H9 (cell line): Measurements from ENCODE around the gene FABP3. TPM values are rescaled to one million over a fixed set of nuclear protein-coding genes. Genes with fewer than 3 reads are reported as not detected.

Experiments
- DNase-seq: peaks from one replicate; pipeline ENCODE4 v3.0.0-alpha.2; 2017
- H2AFZ ChIP-seq: one replicate; pipeline ENCODE4 v1.6.1; 2013; ENCODE audit warnings: mild to moderate bottlenecking, low read length, control low read depth, moderate library complexity
- H2AK5ac ChIP-seq: 2 replicates; pipeline ENCODE4 v1.6.1; 2013; ENCODE audit warnings: low read length, control low read depth, mixed read lengths; ENCODE audit not compliant: insufficient read length
- H2BK120ac ChIP-seq: one replicate; pipeline ENCODE4 v1.6.1; 2013; ENCODE audit warnings: low read depth, mild to moderate bottlenecking, low read length, control low read depth, inconsistent platforms; ENCODE audit not compliant: poor library complexity, severe bottlenecking
- H2BK12ac ChIP-seq: 2 replicates; pipeline ENCODE4 v1.6.1; 2013; ENCODE audit warnings: low read length, control low read depth, mixed read lengths, low read depth; ENCODE audit not compliant: insufficient read length
- H2BK15ac ChIP-seq: 2 replicates; pipeline ENCODE4 v1.6.1; 2013; ENCODE audit warnings: low read depth, low read length, control low read depth
- H2BK20ac ChIP-seq: one replicate; pipeline ENCODE4 v1.6.1; 2013; ENCODE audit warnings: low read depth, mild to moderate bottlenecking, low read length, control low read depth, inconsistent platforms; ENCODE audit not compliant: poor library complexity, severe bottlenecking
- H2BK5ac ChIP-seq: 2 replicates; pipeline ENCODE4 v1.6.1; 2013; ENCODE audit warnings: low read length, control low read depth, mixed read lengths; ENCODE audit not compliant: insufficient read length
- H3K14ac ChIP-seq: 2 replicates; pipeline ENCODE4 v1.6.1; 2013; ENCODE audit warnings: low read length, control low read depth; ENCODE audit not compliant: insufficient read depth
- H3K18ac ChIP-seq: 2 replicates; pipeline ENCODE4 v1.6.1; 2013; ENCODE audit warnings: low read depth, mild to moderate bottlenecking, mixed read lengths, low read length, control low read depth; ENCODE audit not compliant: insufficient read length
- H3K23ac ChIP-seq: 2 replicates; pipeline ENCODE4 v1.6.1; 2013; ENCODE audit warnings: low read length, control low read depth, mixed read lengths, low read depth; ENCODE audit not compliant: insufficient read length
- H3K23me2 ChIP-seq: 2 replicates; pipeline ENCODE4 v1.6.1; 2013; ENCODE audit warnings: low read depth, mild to moderate bottlenecking, mixed read lengths, low read length, control low read depth; ENCODE audit not compliant: insufficient read length, poor library complexity, severe bottlenecking
- H3K27ac ChIP-seq: 2 replicates; pipeline ENCODE4 v1.5.1; 2013; ENCODE audit warnings: low read length, control low read depth, mixed read lengths, low read depth; ENCODE audit not compliant: insufficient read length
- H3K27me3 ChIP-seq: 2 replicates; pipeline ENCODE4 v1.6.1; 2013; ENCODE audit warnings: low read length, control low read depth, inconsistent platforms; ENCODE audit not compliant: insufficient read depth
- H3K4ac ChIP-seq: 2 replicates; pipeline ENCODE4 v1.6.1; 2013; ENCODE audit warnings: low read depth, mild to moderate bottlenecking, control low read depth, inconsistent platforms, low read length, moderate library complexity
- H3K4me1 ChIP-seq: 2 replicates; pipeline ENCODE4 v1.6.1; 2013; ENCODE audit warnings: low read length, control low read depth, inconsistent platforms; ENCODE audit not compliant: insufficient read depth
- H3K4me2 ChIP-seq: 2 replicates; pipeline ENCODE4 v1.6.1; 2013; ENCODE audit warnings: low read length, control low read depth, mixed read lengths; ENCODE audit not compliant: insufficient read length, insufficient read depth
- H3K56ac ChIP-seq: 2 replicates; pipeline ENCODE4 v1.6.1; 2013; ENCODE audit warnings: low read depth, mild to moderate bottlenecking, mixed read lengths, low read length, control low read depth; ENCODE audit not compliant: insufficient read length
- H3K79me1 ChIP-seq: 2 replicates; pipeline ENCODE4 v1.6.1; 2013; ENCODE audit warnings: low read depth, mild to moderate bottlenecking, moderate library complexity, low read length, control low read depth, inconsistent platforms; ENCODE audit not compliant: insufficient read depth, poor library complexity, severe bottlenecking
- H3K79me2 ChIP-seq: 2 replicates; pipeline ENCODE4 v1.6.1; 2013; ENCODE audit warnings: low read length, control low read depth, inconsistent platforms; ENCODE audit not compliant: insufficient read depth
- H3K9ac ChIP-seq: 2 replicates; pipeline ENCODE4 v1.6.1; 2013; ENCODE audit warnings: low read length, control low read depth, mixed read lengths; ENCODE audit not compliant: insufficient read length; ENCODE audit errors: extremely low read depth
- H3K9me3 ChIP-seq: one replicate; pipeline ENCODE4 v1.6.1; 2013; ENCODE audit warnings: low read depth, low read length, inconsistent platforms; ENCODE audit not compliant: control insufficient read depth
- H3T11ph ChIP-seq: one replicate; pipeline ENCODE4 v1.6.1; 2013; ENCODE audit warnings: mild to moderate bottlenecking, low read length, control low read depth, inconsistent platforms
- H4K20me1 ChIP-seq: one replicate; pipeline ENCODE4 v1.6.1; 2013; ENCODE audit not compliant: control insufficient read depth, insufficient read length, insufficient read depth
- H4K5ac ChIP-seq: 2 replicates; pipeline ENCODE4 v1.6.1; 2013; ENCODE audit warnings: low read depth, mild to moderate bottlenecking, mixed read lengths, low read length, control low read depth; ENCODE audit not compliant: insufficient read length
- H4K8ac ChIP-seq: replicated peaks from 2 replicates; pipeline ENCODE4 v1.6.1; 2013; ENCODE audit warnings: low read length, control low read depth, mixed read lengths, low read depth; ENCODE audit not compliant: insufficient read length
- H4K91ac ChIP-seq: 2 replicates; pipeline ENCODE4 v1.6.1; 2013; ENCODE audit warnings: low read depth, mild to moderate bottlenecking, moderate library complexity, mixed read lengths, low read length, control low read depth; ENCODE audit not compliant: insufficient read length
- H3K27ac Mint-ChIP-seq, 3 experiments: 2 replicates in 2 of 3; 3 replicates in 1 of 3; pipeline ENCODE4 v1.8.0; 2020 to 2021; ENCODE audit warnings: mixed read lengths in 3 of 3, mild to moderate bottlenecking in 1 of 3, moderate library complexity in 1 of 3
- H3K27me3 Mint-ChIP-seq: 2 replicates; pipeline ENCODE4 v1.8.0; 2021; ENCODE audit warnings: low read depth, mild to moderate bottlenecking, moderate library complexity, mixed read lengths
- H3K36me3 Mint-ChIP-seq, 3 experiments: 2 replicates in 2 of 3; 3 replicates in 1 of 3; pipeline ENCODE4 v1.8.0; 2020 to 2021; ENCODE audit warnings: low read depth in 3 of 3, mixed read lengths in 3 of 3; ENCODE audit not compliant: insufficient read depth in 1 of 3
- H3K4me1 Mint-ChIP-seq, 2 experiments: 2 replicates each; pipeline ENCODE4 v1.8.0; 2020; ENCODE audit warnings: mixed read lengths in 2 of 2
- H3K4me3 Mint-ChIP-seq, 2 experiments: 2 replicates in 1 of 2; 3 replicates in 1 of 2; pipeline ENCODE4 v1.8.0; 2020 to 2021; ENCODE audit warnings: mild to moderate bottlenecking in 2 of 2, mixed read lengths in 2 of 2, moderate library complexity in 1 of 2
- H3K9me3 Mint-ChIP-seq, 2 experiments: 2 replicates in 1 of 2; 3 replicates in 1 of 2; pipeline ENCODE4 v1.8.0; 2020; ENCODE audit warnings: mild to moderate bottlenecking in 2 of 2, mixed read lengths in 2 of 2, moderate library complexity in 1 of 2
- WGBS: extraction: QIAGEN DNeasy Blood & Tissue Kit; methylation state at CpG from one replicate; pipeline ENCODE4 v1.1.7; 2013; ENCODE audit warnings: missing lambda C conversion rate, low lambda C conversion rate, mixed read lengths; ENCODE audit not compliant: insufficient read length; ENCODE audit errors: extremely low coverage; 5-methylcytosine and 5-hydroxymethylcytosine counted together
- total RNA-seq: library from RNA; stranded (reverse); gene quantifications from 2 replicates; pipeline ENCODE4 v1.2.1, GENCODE V29; 2021
- TF ChIP-seq, protein P1 (sequence below): fragments of 200-600 bp; sonication (generic); conservative IDR thresholded peaks from 3 replicates; pipeline ENCODE4 v1.8.0; 2021; ENCODE audit warnings: antibody characterized with exemption, mild to moderate bottlenecking

FABP3 gene
- total RNA-seq, 1 experiment from 2014 or later = 9.0 TPM

DNA sequence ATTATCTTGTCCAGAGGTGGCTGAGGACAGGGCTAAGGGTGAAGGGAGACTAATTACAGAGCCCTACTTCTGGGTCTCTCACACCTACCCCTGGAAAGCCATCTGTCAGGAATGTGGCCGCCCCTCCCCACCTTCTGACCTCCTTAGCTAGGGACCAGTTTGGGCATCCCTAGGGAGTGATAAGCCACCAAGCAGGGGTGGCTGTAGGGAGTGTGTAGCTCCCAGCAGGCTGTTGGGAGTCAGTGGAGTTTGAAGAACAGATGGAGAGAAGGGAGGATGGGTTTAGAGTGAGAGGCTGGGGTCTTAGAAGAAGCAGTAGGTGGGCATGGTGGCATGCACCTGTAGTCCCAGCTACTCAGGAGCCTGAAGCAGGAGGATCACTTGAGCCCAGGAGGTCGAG is 39.3 kb upstream of the FABP3 start:
- Histone ChIP-seq H4K5ac (no peak overlapping the region), H4K20me1 (no peaks in the 10 kb centered on the region), H2AFZ (no peak overlapping the region), H2AK5ac (no peak overlapping the region), H2BK120ac (no peak overlapping the region), H3K14ac (no peak overlapping the region), H3K9ac (no peak overlapping the region), H3K4ac (no peak overlapping the region), H3K79me2 (no peaks in the 10 kb centered on the region), H4K91ac (no peak overlapping the region), H4K8ac (no peak overlapping the region), H2BK15ac (no peak overlapping the region), H3K18ac (no peak overlapping the region), H2BK12ac (no peak overlapping the region), H2BK5ac (no peak overlapping the region), H3K27ac (no peak overlapping the region), H3T11ph (no peak overlapping the region), H3K9me3 (no peaks in the 10 kb centered on the region), H3K23me2 (peaks cover 16% of the 10 kb centered on the region), H2BK20ac (no peak overlapping the region), H3K56ac (no peak overlapping the region), H3K23ac (no peak overlapping the region), H3K4me2 (peak overlapping the region; percentile 62), H3K27me3 (no peaks in the 10 kb centered on the region), H3K4me1 (peaks cover 3% of the 10 kb centered on the region; the same call in 1 of the 2 replicates), H3K79me1 (no peaks in the 10 kb centered on the region)
- WGBS = no CpG with 5 or more reads among the region's 2 CpGs
- peaks cover 31 to 32% of the 10 kb centered on the region in 2 experiments for H3K4me1 Mint-ChIP-seq
- H3K9me3 Mint-ChIP-seq = no peaks in the 10 kb centered on the region
- peak overlapping the region; percentile 65 to 79 for H3K4me3 Mint-ChIP-seq
- H3K36me3 Mint-ChIP-seq = peaks cover 0 to 10% (median 7%) of the 10 kb centered on the region in 3 experiments; a peak in 5 of 7 replicates
- TF ChIP-seq, protein P1, sequence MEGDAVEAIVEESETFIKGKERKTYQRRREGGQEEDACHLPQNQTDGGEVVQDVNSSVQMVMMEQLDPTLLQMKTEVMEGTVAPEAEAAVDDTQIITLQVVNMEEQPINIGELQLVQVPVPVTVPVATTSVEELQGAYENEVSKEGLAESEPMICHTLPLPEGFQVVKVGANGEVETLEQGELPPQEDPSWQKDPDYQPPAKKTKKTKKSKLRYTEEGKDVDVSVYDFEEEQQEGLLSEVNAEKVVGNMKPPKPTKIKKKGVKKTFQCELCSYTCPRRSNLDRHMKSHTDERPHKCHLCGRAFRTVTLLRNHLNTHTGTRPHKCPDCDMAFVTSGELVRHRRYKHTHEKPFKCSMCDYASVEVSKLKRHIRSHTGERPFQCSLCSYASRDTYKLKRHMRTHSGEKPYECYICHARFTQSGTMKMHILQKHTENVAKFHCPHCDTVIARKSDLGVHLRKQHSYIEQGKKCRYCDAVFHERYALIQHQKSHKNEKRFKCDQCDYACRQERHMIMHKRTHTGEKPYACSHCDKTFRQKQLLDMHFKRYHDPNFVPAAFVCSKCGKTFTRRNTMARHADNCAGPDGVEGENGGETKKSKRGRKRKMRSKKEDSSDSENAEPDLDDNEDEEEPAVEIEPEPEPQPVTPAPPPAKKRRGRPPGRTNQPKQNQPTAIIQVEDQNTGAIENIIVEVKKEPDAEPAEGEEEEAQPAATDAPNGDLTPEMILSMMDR = no peak
- H3K27me3 Mint-ChIP-seq = peaks cover 28% of the 10 kb centered on the region
- H3K27ac Mint-ChIP-seq = no peak overlapping the region
- DNase-seq = no peak
